Left cardiac atrium (tissue), 4 donors: ENCODE results near the gene CSHL1. TPM values are rescaled to one million over a fixed set of nuclear protein-coding genes. Genes with fewer than 3 reads are reported as not detected.

Source experiments
- ATAC-seq, 2 donors: fragments of 200-7000 bp; cut with Tn5 transposase; one replicate each; pipeline ENCODE4 v1.9.1; 2020; ENCODE audit warnings: mild to moderate bottlenecking in 2 of 2, moderate library complexity in 2 of 2
- DNase-seq: peaks from one replicate; pipeline ENCODE4 v3.0.0-alpha.2; 2020
- intact Hi-C, 2 donors: fragments of 100-400 bp; cut with DNase I; formaldehyde crosslinking; loops; one replicate each; pipeline versions ENCODE4 v1.14.1 to v1.15.1; 2022 to 2023
- long read RNA-seq: library from polyadenylated mRNA; unstranded; transcript quantifications from one replicate; pipeline ENCODE4 v2.0.0, GENCODE V29; 2021
- total RNA-seq, 2 donors: library from RNA; stranded (reverse); fragmentation: NEBNext Ultra II Directional; extraction: Animal tissue kit (Norgen Biotek cat#: 25700); gene quantifications; one replicate each; pipeline ENCODE4 v1.2.1, GENCODE V29; 2021
- donor health status: DM: no; HTN: yes; CAD: no.
- donor health status: DM: no; HTN: yes; CAD: no; lungs with severe emphysema.
- donor health status: DM: yes; HTN: yes; CAD: no.
- donor health status: Dilated cardiomyopathy.

Gene CSHL1
- total RNA-seq = not detected
- long read RNA-seq = 0 reads

GRCh38 chr17:63911041-63911635 is at the start of gene CSHL1:
CSHL1 (minus strand) TSS chr17:63911258; CDS start chr17:63911196, 62 bp downstream.
- ATAC-seq = no peak
- DNase-seq = no peak
- intact Hi-C loops = loop anchor here (5.0 to 10.0 kb wide), 3 partner anchors 114 to 221 kb away; partner anchors contain the start of genes ERN1 (in 2 of the 2) and ICAM2 (in 1 of the 2)

- DNase-seq = no peak
- ATAC-seq = no peak
- intact Hi-C loops = no loop called here
Observed at GRCh38 chr17:63960430-63960829, 49.4 kb upstream of the CSHL1 start.

- ATAC-seq (no peak), DNase-seq (no peak)
- intact Hi-C loops = no loop called here
Observed at GRCh38 chr17:63960006-63960405, 48.9 kb upstream of the CSHL1 start.

GRCh38 chr17:63956296-63956920 is 45.4 kb upstream of the CSHL1 start:
- ATAC-seq (no peak), DNase-seq (no peak)
- intact Hi-C loops = no loop called here

- DNase-seq (no peak), ATAC-seq (no peak)
- intact Hi-C loops = no loop called here
Observed at GRCh38 chr17:63955791-63956190, 44.7 kb upstream of the CSHL1 start.

- intact Hi-C loops = no loop called here
- DNase-seq (no peak), ATAC-seq (no peak)
Observed at GRCh38 chr17:63955232-63955631, 44.2 kb upstream of the CSHL1 start.

- ATAC-seq = peak; percentile 36 to 56
- intact Hi-C loops = loop anchor here in 1 of 2 donors (5.0 kb wide), 1 partner anchor 33 kb away; no protein-coding TSS in a partner anchor
- no peak for DNase-seq
Observed at GRCh38 chr17:63954402-63955063, 43.5 kb upstream of the CSHL1 start.

- intact Hi-C loops = loop anchor here in 1 of 2 donors (5.0 kb wide), 1 partner anchor 36 kb away; no protein-coding TSS in a partner anchor
- no peak for DNase-seq
Observed at GRCh38 chr17:63950940-63951907, 40.2 kb upstream of the CSHL1 start.

GRCh38 chr17:63949576-63950250 is 38.7 kb upstream of the CSHL1 start:
- intact Hi-C loops = loop anchor here in 1 of 2 donors (5.0 kb wide), 1 partner anchor 38 kb away; no protein-coding TSS in a partner anchor
- no peak for DNase-seq
- ATAC-seq = no peak

More at GRCh38 chr17:63950940-63951907, 40.2 kb upstream of the CSHL1 start:
- ATAC-seq = no peak

- no peak for ATAC-seq
- no peak for DNase-seq
- intact Hi-C loops = no loop called here
Observed at GRCh38 chr17:63948521-63948920, 37.5 kb upstream of the CSHL1 start.

GRCh38 chr17:63947711-63948330 is 36.8 kb upstream of the CSHL1 start:
- DNase-seq = no peak
- intact Hi-C loops = no loop called here

GRCh38 chr17:63946440-63947363 is 35.6 kb upstream of the CSHL1 start:
- peak; percentile 48 for DNase-seq
- peak; percentile 75 to 83 for ATAC-seq
- intact Hi-C loops = no loop called here

More at GRCh38 chr17:63947711-63948330, 36.8 kb upstream of the CSHL1 start:
- no peak for ATAC-seq

- DNase-seq = no peak
- no peak for ATAC-seq
- intact Hi-C loops = no loop called here
Observed at GRCh38 chr17:63945784-63946439, 34.9 kb upstream of the CSHL1 start.

GRCh38 chr17:63944736-63945499 is 33.9 kb upstream of the CSHL1 start:
- intact Hi-C loops = no loop called here
- DNase-seq (no peak), ATAC-seq (no peak)

GRCh38 chr17:63943745-63944144 is 32.7 kb upstream of the CSHL1 start:
- DNase-seq (no peak), ATAC-seq (no peak)
- intact Hi-C loops = no loop called here
